Astrocyte (in vitro differentiated cells and primary cell): Measurements from ENCODE around the gene PRDX5. TPM values are rescaled to one million over a fixed set of nuclear protein-coding genes. Genes with fewer than 3 reads are reported as not detected.

Experiments
- DNase-seq: peaks from one replicate; pipeline ENCODE4 v3.0.0-alpha.2; 2010; ENCODE audit warnings: low read depth
- FAIRE-seq: peaks from 2 replicates; lab custom pipeline; 2011; peaks lifted over from hg19 to GRCh38; lab: Jason Lieb, UNC
- H2AFZ ChIP-seq: 2 replicates; pipeline ENCODE4 v1.6.0; 2012; ENCODE audit warnings: low read depth, low read length, inconsistent platforms
- H3K27ac ChIP-seq: 2 replicates; pipeline ENCODE4 v1.5.1; 2011; ENCODE audit warnings: low read depth, low read length, inconsistent platforms
- H3K27me3 ChIP-seq: 2 replicates; pipeline ENCODE4 v1.6.0; 2011; ENCODE audit warnings: low read length, inconsistent platforms; ENCODE audit not compliant: insufficient read depth
- H3K36me3 ChIP-seq: 2 replicates; pipeline ENCODE4 v1.5.1; 2011; ENCODE audit warnings: low read length, inconsistent platforms; ENCODE audit not compliant: insufficient read depth
- H3K4me1 ChIP-seq: 2 replicates; pipeline ENCODE4 v1.5.1; 2011; ENCODE audit warnings: low read length, inconsistent platforms; ENCODE audit not compliant: insufficient read depth
- H3K4me2 ChIP-seq: 2 replicates; pipeline ENCODE4 v1.6.0; 2012; ENCODE audit warnings: low read length, inconsistent platforms
- H3K4me3 ChIP-seq: 2 replicates; pipeline ENCODE4 v1.5.1; 2011; ENCODE audit warnings: low read depth, mild to moderate bottlenecking, low read length, inconsistent platforms; ENCODE audit not compliant: insufficient read depth
- H3K79me2 ChIP-seq: 2 replicates; pipeline ENCODE4 v1.6.0; 2012; ENCODE audit warnings: mild to moderate bottlenecking, low read length, inconsistent platforms; ENCODE audit not compliant: insufficient read depth
- H3K9ac ChIP-seq: 2 replicates; pipeline ENCODE4 v1.6.0; 2012; ENCODE audit warnings: mild to moderate bottlenecking, low read length, inconsistent platforms
- H3K9me3 ChIP-seq: 2 replicates; pipeline ENCODE4 v1.5.1; 2012; ENCODE audit warnings: low read depth, mild to moderate bottlenecking, low read length, inconsistent platforms; ENCODE audit not compliant: insufficient read depth
- H4K20me1 ChIP-seq: 2 replicates; pipeline ENCODE4 v1.6.0; 2012; ENCODE audit warnings: low read length, inconsistent platforms; ENCODE audit not compliant: insufficient read depth
- H3K27ac Mint-ChIP-seq: one replicate; pipeline ENCODE4 v1.8.0; 2021; ENCODE audit warnings: mild to moderate bottlenecking, mixed read lengths; ENCODE audit not compliant: unreplicated experiment
- H3K27me3 Mint-ChIP-seq: one replicate; pipeline ENCODE4 v1.8.0; 2021; ENCODE audit warnings: low read depth, mixed read lengths; ENCODE audit not compliant: unreplicated experiment
- H3K36me3 Mint-ChIP-seq: one replicate; pipeline ENCODE4 v1.8.0; 2021; ENCODE audit warnings: low read depth, mixed read lengths; ENCODE audit not compliant: unreplicated experiment
- H3K4me1 Mint-ChIP-seq: one replicate; pipeline ENCODE4 v1.8.0; 2021; ENCODE audit warnings: low read depth, mixed read lengths; ENCODE audit not compliant: unreplicated experiment
- H3K4me3 Mint-ChIP-seq: one replicate; pipeline ENCODE4 v1.8.0; 2021; ENCODE audit warnings: mild to moderate bottlenecking, moderate library complexity, mixed read lengths; ENCODE audit not compliant: unreplicated experiment
- H3K9me3 Mint-ChIP-seq: one replicate; pipeline ENCODE4 v1.8.0; 2021; ENCODE audit warnings: mild to moderate bottlenecking, mixed read lengths; ENCODE audit not compliant: unreplicated experiment
- EZH2 ChIP-seq: IDR thresholded peaks from 2 replicates; pipeline ENCODE4 v1.6.1; 2012; ENCODE audit warnings: mild to moderate bottlenecking, low read length, inconsistent platforms; ENCODE audit not compliant: insufficient read depth
- total RNA-seq: library from RNA; stranded (reverse); gene quantifications from 2 replicates; pipeline ENCODE4 v1.2.1, GENCODE V29; 2021
- TF ChIP-seq, protein P1 (sequence below): IDR thresholded peaks from 2 replicates; pipeline ENCODE4 v1.5.1; 2011; ENCODE audit warnings: low read depth, mild to moderate bottlenecking, inconsistent platforms, low read length, moderate library complexity; ENCODE audit not compliant: insufficient read depth

Gene PRDX5
- total RNA-seq, 1 donor from 2014 or later: 243 TPM

GRCh38 chr11:64352995-64353714 is 35.2 kb downstream of the PRDX5 start:
- DNase-seq (no peak), FAIRE-seq (no peak)
- Histone ChIP-seq H3K27me3 (no peaks in the 10 kb centered on the region), H3K4me3 (no peak overlapping the region), H3K9ac (no peak overlapping the region), H3K4me2 (no peak overlapping the region), H3K4me1 (peaks cover 16% of the 10 kb centered on the region), H3K9me3 (no peaks in the 10 kb centered on the region), H4K20me1 (no peaks in the 10 kb centered on the region), H3K27ac (no peak overlapping the region), H2AFZ (no peak overlapping the region), H3K79me2 (no peaks in the 10 kb centered on the region), H3K36me3 (no peaks in the 10 kb centered on the region)
- no peaks in the 10 kb centered on the region for H3K9me3 Mint-ChIP-seq
- H3K4me1 Mint-ChIP-seq: peaks cover 10% of the 10 kb centered on the region
- no peak overlapping the region for H3K27ac Mint-ChIP-seq
- peaks cover 7% of the 10 kb centered on the region for H3K27me3 Mint-ChIP-seq
- H3K36me3 Mint-ChIP-seq: no peaks in the 10 kb centered on the region
- TF ChIP-seq, protein P1, sequence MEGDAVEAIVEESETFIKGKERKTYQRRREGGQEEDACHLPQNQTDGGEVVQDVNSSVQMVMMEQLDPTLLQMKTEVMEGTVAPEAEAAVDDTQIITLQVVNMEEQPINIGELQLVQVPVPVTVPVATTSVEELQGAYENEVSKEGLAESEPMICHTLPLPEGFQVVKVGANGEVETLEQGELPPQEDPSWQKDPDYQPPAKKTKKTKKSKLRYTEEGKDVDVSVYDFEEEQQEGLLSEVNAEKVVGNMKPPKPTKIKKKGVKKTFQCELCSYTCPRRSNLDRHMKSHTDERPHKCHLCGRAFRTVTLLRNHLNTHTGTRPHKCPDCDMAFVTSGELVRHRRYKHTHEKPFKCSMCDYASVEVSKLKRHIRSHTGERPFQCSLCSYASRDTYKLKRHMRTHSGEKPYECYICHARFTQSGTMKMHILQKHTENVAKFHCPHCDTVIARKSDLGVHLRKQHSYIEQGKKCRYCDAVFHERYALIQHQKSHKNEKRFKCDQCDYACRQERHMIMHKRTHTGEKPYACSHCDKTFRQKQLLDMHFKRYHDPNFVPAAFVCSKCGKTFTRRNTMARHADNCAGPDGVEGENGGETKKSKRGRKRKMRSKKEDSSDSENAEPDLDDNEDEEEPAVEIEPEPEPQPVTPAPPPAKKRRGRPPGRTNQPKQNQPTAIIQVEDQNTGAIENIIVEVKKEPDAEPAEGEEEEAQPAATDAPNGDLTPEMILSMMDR: no peak
- no peak for TF ChIP-seq EZH2
- H3K4me3 Mint-ChIP-seq: no peak overlapping the region

GRCh38 chr11:64353715-64354506 is 36.0 kb downstream of the PRDX5 start:
- Histone ChIP-seq H3K36me3 (no peaks in the 10 kb centered on the region), H2AFZ (no peak overlapping the region), H3K9me3 (no peaks in the 10 kb centered on the region), H3K4me3 (no peak overlapping the region), H3K9ac (no peak overlapping the region), H3K4me2 (no peak overlapping the region), H3K27me3 (no peaks in the 10 kb centered on the region), H3K27ac (no peak overlapping the region), H4K20me1 (no peaks in the 10 kb centered on the region), H3K4me1 (peaks cover 23% of the 10 kb centered on the region), H3K79me2 (peaks cover 3% of the 10 kb centered on the region)
- Mint-ChIP-seq H3K4me3 (no peak overlapping the region), H3K27me3 (peaks cover 7% of the 10 kb centered on the region), H3K4me1 (peaks cover 11% of the 10 kb centered on the region), H3K27ac (no peak overlapping the region), H3K36me3 (no peaks in the 10 kb centered on the region), H3K9me3 (no peaks in the 10 kb centered on the region)
- DNase-seq: no peak
- TF ChIP-seq EZH2: no peak
- TF ChIP-seq, protein P1: no peak
- no peak for FAIRE-seq
